Activated naive CD8-positive, alpha-beta T cell treated with anti-CD3 and anti-CD28 coated beads, Interleukin-2, amount 50 U/mL, for 24 hours (primary cell): ENCODE data around the gene GFM2.
A peak's percentile ranks its signal among the peaks of the same experiment; 100 is the strongest.
"Not testable (repeated sequence)": the region's sequence is repeated elsewhere in the genome, so short reads cannot be mapped to it uniquely, and the experiment has no call there.

Experiments
- ATAC-seq: fragments of 150-1000 bp; cut with Tn5 transposase; one replicate; pipeline ENCODE4 v1.10.0; 2021
- DNase-seq: peaks from one replicate; pipeline ENCODE4 v3.0.0; 2021
- H3K27ac Mint-ChIP-seq: one replicate; pipeline ENCODE4 v1.8.0; 2021; ENCODE audit warnings: mild to moderate bottlenecking, mixed read lengths
- H3K27me3 Mint-ChIP-seq: one replicate; pipeline ENCODE4 v1.8.0; 2021; ENCODE audit warnings: mixed read lengths
- H3K36me3 Mint-ChIP-seq: one replicate; pipeline ENCODE4 v1.8.0; 2021; ENCODE audit warnings: low read depth, mixed read lengths
- H3K4me1 Mint-ChIP-seq: one replicate; pipeline ENCODE4 v1.8.0; 2021; ENCODE audit warnings: mixed read lengths
- H3K4me3 Mint-ChIP-seq: one replicate; pipeline ENCODE4 v1.8.0; 2021; ENCODE audit warnings: mild to moderate bottlenecking, moderate library complexity, mixed read lengths
- H3K9me3 Mint-ChIP-seq: one replicate; pipeline ENCODE4 v1.8.0; 2021; ENCODE audit warnings: mixed read lengths

The GFM2 gene

GRCh38 chr5:74762599-74762998 lies 4.3 kb downstream of the GFM2 start:
- no peaks in the 10 kb centered on the region for H3K9me3 Mint-ChIP-seq
- H3K27me3 Mint-ChIP-seq: no peaks in the 10 kb centered on the region
- no peak for DNase-seq
- H3K4me3 Mint-ChIP-seq: no peak overlapping the region
- peak overlapping the region; percentile 60 for H3K27ac Mint-ChIP-seq
- peaks cover 33% of the 10 kb centered on the region for H3K36me3 Mint-ChIP-seq
- H3K4me1 Mint-ChIP-seq: peaks cover 54% of the 10 kb centered on the region
- ATAC-seq: peak; percentile 67

- no peak overlapping the region for H3K27ac Mint-ChIP-seq
- H3K27me3 Mint-ChIP-seq: no peaks in the 10 kb centered on the region
- peaks cover 48% of the 10 kb centered on the region for H3K4me1 Mint-ChIP-seq
- H3K9me3 Mint-ChIP-seq: no peaks in the 10 kb centered on the region
- no peak for DNase-seq
- H3K4me3 Mint-ChIP-seq: no peak overlapping the region
- ATAC-seq: no peak
- peaks cover 40% of the 10 kb centered on the region for H3K36me3 Mint-ChIP-seq
Measured at GRCh38 chr5:74761241-74761640, 5.7 kb downstream of the GFM2 start.

- not testable (repeated sequence) for H3K9me3 Mint-ChIP-seq, DNase-seq, ATAC-seq, H3K27ac Mint-ChIP-seq, H3K4me1 Mint-ChIP-seq, H3K4me3 Mint-ChIP-seq, H3K27me3 Mint-ChIP-seq
- peaks cover 47% of the 10 kb centered on the region for H3K36me3 Mint-ChIP-seq
Measured at GRCh38 chr5:74748742-74749141, 18.2 kb downstream of the GFM2 start.

- no peaks in the 10 kb centered on the region for H3K27me3 Mint-ChIP-seq
- H3K9me3 Mint-ChIP-seq: no peaks in the 10 kb centered on the region
- ATAC-seq (no peak), DNase-seq (no peak)
- no peaks in the 10 kb centered on the region for H3K4me1 Mint-ChIP-seq
- H3K4me3 Mint-ChIP-seq: no peak overlapping the region
- no peak overlapping the region for H3K27ac Mint-ChIP-seq
- H3K36me3 Mint-ChIP-seq: peaks cover 40% of the 10 kb centered on the region
Measured at GRCh38 chr5:74738406-74738805, 28.5 kb downstream of the GFM2 start.

- DNase-seq (no peak), ATAC-seq (no peak)
- no peaks in the 10 kb centered on the region for H3K9me3 Mint-ChIP-seq
- no peak overlapping the region for H3K27ac Mint-ChIP-seq
- peaks cover 38% of the 10 kb centered on the region for H3K36me3 Mint-ChIP-seq
- H3K4me1 Mint-ChIP-seq: no peaks in the 10 kb centered on the region
- H3K27me3 Mint-ChIP-seq: no peaks in the 10 kb centered on the region
- no peak overlapping the region for H3K4me3 Mint-ChIP-seq
Measured at GRCh38 chr5:74736759-74737158, 30.2 kb downstream of the GFM2 start.

GRCh38 chr5:74725331-74725730 lies 41.6 kb downstream of the GFM2 start:
- Mint-ChIP-seq H3K27me3 (no peaks in the 10 kb centered on the region), H3K36me3 (peaks cover 37% of the 10 kb centered on the region), H3K4me3 (no peak overlapping the region), H3K27ac (no peak overlapping the region), H3K4me1 (no peaks in the 10 kb centered on the region), H3K9me3 (no peaks in the 10 kb centered on the region)
- DNase-seq: no peak
- no peak for ATAC-seq

GRCh38 chr5:74722271-74722670 lies 44.6 kb downstream of the GFM2 start:
- no peak overlapping the region for H3K4me3 Mint-ChIP-seq
- no peak for ATAC-seq

GRCh38 chr5:74717596-74717995 lies 49.3 kb downstream of the GFM2 start:
- DNase-seq: no peak
- ATAC-seq: no peak
- H3K4me3 Mint-ChIP-seq: no peak overlapping the region
- peaks cover 1% of the 10 kb centered on the region for H3K4me1 Mint-ChIP-seq
- no peaks in the 10 kb centered on the region for H3K27me3 Mint-ChIP-seq
- no peak overlapping the region for H3K27ac Mint-ChIP-seq
- H3K36me3 Mint-ChIP-seq: peaks cover 37% of the 10 kb centered on the region
- no peaks in the 10 kb centered on the region for H3K9me3 Mint-ChIP-seq

More at GRCh38 chr5:74722271-74722670, 44.6 kb downstream of the GFM2 start:
- no peak for DNase-seq
- Mint-ChIP-seq H3K9me3 (no peaks in the 10 kb centered on the region), H3K27ac (no peak overlapping the region), H3K4me1 (no peaks in the 10 kb centered on the region), H3K36me3 (peaks cover 47% of the 10 kb centered on the region), H3K27me3 (no peaks in the 10 kb centered on the region)

- ATAC-seq (no peak), DNase-seq (no peak)
- Mint-ChIP-seq H3K4me1 (no peaks in the 10 kb centered on the region), H3K36me3 (peaks cover 33% of the 10 kb centered on the region), H3K4me3 (no peak overlapping the region), H3K27me3 (no peaks in the 10 kb centered on the region), H3K27ac (no peak overlapping the region), H3K9me3 (no peaks in the 10 kb centered on the region)
Measured at GRCh38 chr5:74693191-74693590, 73.7 kb downstream of the GFM2 start.

GRCh38 chr5:74686962-74687751 lies 79.8 kb downstream of the GFM2 start:
- no peak for ATAC-seq

GRCh38 chr5:74685979-74686631 lies 80.8 kb downstream of the GFM2 start:
- peak; percentile 17 for ATAC-seq
- H3K27ac Mint-ChIP-seq: peak overlapping the region; percentile 81
- H3K9me3 Mint-ChIP-seq: no peaks in the 10 kb centered on the region
- peak overlapping the region; percentile 86 for H3K4me3 Mint-ChIP-seq
- H3K4me1 Mint-ChIP-seq: peaks cover 13% of the 10 kb centered on the region
- DNase-seq: peak; percentile 13
- H3K36me3 Mint-ChIP-seq: peaks cover 7% of the 10 kb centered on the region
- H3K27me3 Mint-ChIP-seq: no peaks in the 10 kb centered on the region

More at GRCh38 chr5:74686962-74687751, 79.8 kb downstream of the GFM2 start:
- DNase-seq: no peak
- Mint-ChIP-seq H3K9me3 (no peaks in the 10 kb centered on the region), H3K27me3 (no peaks in the 10 kb centered on the region), H3K4me1 (peaks cover 13% of the 10 kb centered on the region), H3K4me3 (peak overlapping the region; percentile 86), H3K36me3 (peaks cover 10% of the 10 kb centered on the region), H3K27ac (no peak overlapping the region)

GRCh38 chr5:74684900-74685851 lies 81.7 kb downstream of the GFM2 start, which contains the start of gene HEXB:
TSS of gene HEXB (plus strand) at chr5:74685233. CDS start at chr5:74685261, 28 bp downstream.
- H3K9me3 Mint-ChIP-seq: no peaks in the 10 kb centered on the region
- peak within 1 kb of the TSS; percentile 81 for H3K27ac Mint-ChIP-seq
- ATAC-seq (peak; percentile 92), DNase-seq (peak; percentile 91)
- peaks cover 1% of the 10 kb centered on the region for H3K36me3 Mint-ChIP-seq
- H3K4me1 Mint-ChIP-seq: peaks cover 13% of the 10 kb centered on the region
- peaks cover 2% of the 10 kb centered on the region for H3K27me3 Mint-ChIP-seq
- H3K4me3 Mint-ChIP-seq: peak within 1 kb of the TSS; percentile 86

- DNase-seq: no peak
- Mint-ChIP-seq H3K4me3 (no peak overlapping the region), H3K36me3 (no peaks in the 10 kb centered on the region)
Measured at GRCh38 chr5:74679966-74680365, 87.0 kb downstream of the GFM2 start.

GRCh38 chr5:74679300-74679699 lies 87.6 kb downstream of the GFM2 start:
- H3K36me3 Mint-ChIP-seq, ATAC-seq: not testable (repeated sequence)

More at GRCh38 chr5:74679966-74680365, 87.0 kb downstream of the GFM2 start:
- no peak for ATAC-seq
- Mint-ChIP-seq H3K4me1 (no peaks in the 10 kb centered on the region), H3K9me3 (no peaks in the 10 kb centered on the region), H3K27ac (no peak overlapping the region), H3K27me3 (peaks cover 6% of the 10 kb centered on the region)

More at GRCh38 chr5:74679300-74679699, 87.6 kb downstream of the GFM2 start:
- not testable (repeated sequence) for H3K4me3 Mint-ChIP-seq, DNase-seq, H3K27me3 Mint-ChIP-seq, H3K9me3 Mint-ChIP-seq, H3K4me1 Mint-ChIP-seq, H3K27ac Mint-ChIP-seq
